Measurements from ENCODE around the gene DMD. TPM values are rescaled to one million over a fixed set of nuclear protein-coding genes. Genes with fewer than 3 reads are reported as not detected.

The DMD gene
- total RNA-seq, 1 experiment from 2014 or later, result 2.2 TPM

DNA sequence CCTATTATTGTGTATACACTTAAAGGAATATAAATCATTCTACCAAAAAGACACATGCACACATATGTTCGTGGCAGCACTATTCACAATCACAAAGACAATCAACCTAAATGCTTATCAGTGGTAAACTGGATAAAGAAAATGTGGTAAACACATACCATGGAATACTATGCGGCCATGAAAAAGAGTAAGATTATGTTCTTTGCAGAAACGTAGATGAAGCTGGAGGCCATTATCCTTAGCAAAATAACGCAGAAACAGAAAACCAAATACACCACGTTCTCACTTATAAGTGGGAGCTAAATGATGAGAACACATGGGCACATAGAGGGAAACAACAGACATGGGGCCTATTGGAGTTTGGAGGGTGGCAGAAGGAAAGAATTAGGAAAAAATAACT is 593.2 kb downstream of the DMD start:
- no peak for DNase-seq (ENCODE audit: low read depth, low spot score)
- no peaks in the 10 kb centered on the region for H3K36me3 ChIP-seq (ENCODE audit: control insufficient read depth, insufficient read depth, low read length)
- TF ChIP-seq POLR2AphosphoS5 (IDR thresholded peaks at IDR 0.05; ENCODE audit: low read depth, low read length) (no peak), SIN3A (IDR thresholded peaks at IDR 0.05; ENCODE audit: borderline replicate concordance, insufficient read depth, low read depth, low read length) (no peak), CTCF (IDR thresholded peaks at IDR 0.05) (no peak), REST (IDR thresholded peaks at IDR 0.05; ENCODE audit: insufficient read depth in 1 of 2, low read depth in 2 of 2, low read length in 1 of 2) (no peak), TCF7L2 (IDR thresholded peaks at IDR 0.05; ENCODE audit: low read depth, low read length) (no peak)
- no peaks in the 10 kb centered on the region for H3K4me1 ChIP-seq (ENCODE audit: control insufficient read depth, insufficient read depth, low read length)
- ATAC-seq, result no peak
- BruUV-seq (replicated peaks), result no TSS peak
- H3K4me3 ChIP-seq (ENCODE audit: low read depth in 2 of 2, low read length in 2 of 2), result no peak overlapping the region
- ChIA-PET POLR2A (no interaction called here), CTCF (no interaction called here)
- intact Hi-C loops (cut with micrococcal nuclease; ENCODE audit: unreplicated experiment), result no loop called here
- no peaks in the 10 kb centered on the region for H3K9me3 ChIP-seq (ENCODE audit: control insufficient read depth, insufficient read depth, low read depth, low read length)
- H3K27ac ChIP-seq (ENCODE audit: low read length), result no peak overlapping the region
- in situ Hi-C loops (cut with HindIII; ENCODE audit: low pct_unique_long_range_greater_than_20kb, low sequenced_read_pairs), result no loop called here
- no peaks in the 10 kb centered on the region for H3K27me3 ChIP-seq (ENCODE audit: control insufficient read depth, insufficient read depth, low read length)

- intact Hi-C loops (cut with micrococcal nuclease; ENCODE audit: unreplicated experiment) (no loop called here), in situ Hi-C loops (cut with HindIII; ENCODE audit: low pct_unique_long_range_greater_than_20kb, low sequenced_read_pairs) (no loop called here)
- Histone ChIP-seq H3K9me3 (ENCODE audit: control insufficient read depth, insufficient read depth, low read depth, low read length) (no peaks in the 10 kb centered on the region), H3K36me3 (ENCODE audit: control insufficient read depth, insufficient read depth, low read length) (no peaks in the 10 kb centered on the region), H3K4me3 (ENCODE audit: low read depth in 2 of 2, low read length in 2 of 2) (no peak overlapping the region), H3K4me1 (ENCODE audit: control insufficient read depth, insufficient read depth, low read length) (no peaks in the 10 kb centered on the region), H3K27ac (ENCODE audit: low read length) (no peak overlapping the region), H3K27me3 (ENCODE audit: control insufficient read depth, insufficient read depth, low read length) (no peaks in the 10 kb centered on the region)
- POLR2A ChIA-PET, result no interaction called here
- ATAC-seq (no peak), DNase-seq (ENCODE audit: low read depth, low spot score) (no peak)
- BruUV-seq (replicated peaks), result no TSS peak
- no peak for TF ChIP-seq SIN3A (IDR thresholded peaks at IDR 0.05; ENCODE audit: borderline replicate concordance, insufficient read depth, low read depth, low read length)
- TF ChIP-seq POLR2AphosphoS5 (IDR thresholded peaks at IDR 0.05; ENCODE audit: low read depth, low read length), result no peak
- CTCF ChIA-PET, result no interaction called here
Observed at GRCh38 chrX:32614707-32615106, 596.6 kb downstream of the DMD start.

DNA sequence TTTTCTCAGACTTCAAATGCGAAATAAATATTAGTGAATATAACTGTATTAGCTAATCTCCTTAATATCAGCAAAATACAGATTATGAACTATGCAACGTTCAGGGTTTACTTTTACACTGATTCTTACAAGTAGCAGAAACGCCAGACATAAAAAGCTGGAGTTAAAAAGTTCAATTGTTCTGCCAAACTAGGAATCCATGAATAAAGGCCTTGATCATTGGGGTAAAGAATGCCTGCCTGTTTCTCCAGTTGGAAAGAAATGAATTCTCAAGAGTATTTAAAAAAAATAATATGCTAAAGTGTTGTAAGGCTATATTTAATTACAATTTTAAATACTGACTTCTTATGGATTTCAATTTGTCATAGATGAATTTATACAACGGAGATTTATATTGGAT is 612.2 kb downstream of the DMD start:
- Histone ChIP-seq H3K36me3 (ENCODE audit: control insufficient read depth, insufficient read depth, low read length) (no peaks in the 10 kb centered on the region), H3K27ac (ENCODE audit: low read length) (no peak overlapping the region), H3K27me3 (ENCODE audit: control insufficient read depth, insufficient read depth, low read length) (no peaks in the 10 kb centered on the region), H3K4me3 (ENCODE audit: low read depth in 2 of 2, low read length in 2 of 2) (no peak overlapping the region), H3K9me3 (ENCODE audit: control insufficient read depth, insufficient read depth, low read depth, low read length) (no peaks in the 10 kb centered on the region), H3K4me1 (ENCODE audit: control insufficient read depth, insufficient read depth, low read length) (no peaks in the 10 kb centered on the region)
- ChIA-PET CTCF (no interaction called here), POLR2A (no interaction called here)
- in situ Hi-C loops (cut with HindIII; ENCODE audit: low pct_unique_long_range_greater_than_20kb, low sequenced_read_pairs) (no loop called here), intact Hi-C loops (cut with micrococcal nuclease; ENCODE audit: unreplicated experiment) (no loop called here)
- no TSS peak for BruUV-seq (replicated peaks)
- TF ChIP-seq CTCF (IDR thresholded peaks at IDR 0.05), result no peak
- no peak for TF ChIP-seq SIN3A (IDR thresholded peaks at IDR 0.05; ENCODE audit: borderline replicate concordance, insufficient read depth, low read depth, low read length)
- TF ChIP-seq TCF7L2 (IDR thresholded peaks at IDR 0.05; ENCODE audit: low read depth, low read length), result no peak
- no peak for TF ChIP-seq POLR2AphosphoS5 (IDR thresholded peaks at IDR 0.05; ENCODE audit: low read depth, low read length)
- TF ChIP-seq REST (IDR thresholded peaks at IDR 0.05; ENCODE audit: insufficient read depth in 1 of 2, low read depth in 2 of 2, low read length in 1 of 2), result no peak
- DNase-seq (ENCODE audit: low read depth, low spot score) (no peak), ATAC-seq (no peak)

All from Panc1 (cell line).